CD4-positive, alpha-beta T cell treated with Interleukin-6 for 4 hours (primary cell): Measurements from ENCODE around the gene HNRNPDL.
"Not testable (repeated sequence)": the region's sequence is repeated elsewhere in the genome, so short reads cannot be mapped to it uniquely, and the experiment has no call there.

Experiments used
- DNase-seq: peaks from one replicate; pipeline ENCODE4 v3.0.0-alpha.2; 2020; ENCODE audit warnings: mixed read lengths

Gene HNRNPDL

GRCh38 chr4:82430193-82430963 lies at the start of gene HNRNPDL, which contains the start of gene ENOPH1:
HNRNPDL (minus strand) TSS chr4:82430462; CDS start chr4:82429690, 772 bp downstream.
ENOPH1 (plus strand) TSS chr4:82430590; CDS start chr4:82430830, 240 bp downstream.
- DNase-seq = peak; percentile 95

DNA sequence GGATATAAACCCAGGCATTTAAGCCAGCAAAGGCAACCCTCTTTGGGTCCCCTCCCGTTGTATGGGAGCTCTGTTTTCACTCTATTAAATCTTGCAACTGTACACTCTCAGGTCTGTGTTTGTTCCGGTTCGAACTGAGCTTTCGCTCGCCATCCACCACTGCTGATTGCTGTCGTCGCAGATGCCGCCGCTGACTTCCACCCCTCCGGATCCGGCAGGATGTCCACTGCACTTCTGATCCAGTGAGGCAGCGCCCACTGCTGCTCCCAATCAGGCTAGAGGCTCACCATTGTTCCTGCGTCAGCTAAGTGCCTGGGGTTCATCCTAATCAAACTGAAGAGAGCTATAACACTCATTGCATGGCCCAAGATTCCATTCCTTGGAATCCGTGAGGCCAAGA lies 49.3 kb upstream of the HNRNPDL start:
- DNase-seq = no peak

GRCh38 chr4:82477469-82477868 lies 47.2 kb upstream of the HNRNPDL start:
- not testable (repeated sequence) for DNase-seq

- DNase-seq = not testable (repeated sequence)
Observed at GRCh38 chr4:82475931-82476330, 45.7 kb upstream of the HNRNPDL start.

- no peak for DNase-seq
Observed at GRCh38 chr4:82473621-82474164, 43.4 kb upstream of the HNRNPDL start.

- not testable (repeated sequence) for DNase-seq
Observed at GRCh38 chr4:82473080-82473479, 42.8 kb upstream of the HNRNPDL start.

- no peak for DNase-seq
Observed at GRCh38 chr4:82469791-82470345, 39.6 kb upstream of the HNRNPDL start.

DNA sequence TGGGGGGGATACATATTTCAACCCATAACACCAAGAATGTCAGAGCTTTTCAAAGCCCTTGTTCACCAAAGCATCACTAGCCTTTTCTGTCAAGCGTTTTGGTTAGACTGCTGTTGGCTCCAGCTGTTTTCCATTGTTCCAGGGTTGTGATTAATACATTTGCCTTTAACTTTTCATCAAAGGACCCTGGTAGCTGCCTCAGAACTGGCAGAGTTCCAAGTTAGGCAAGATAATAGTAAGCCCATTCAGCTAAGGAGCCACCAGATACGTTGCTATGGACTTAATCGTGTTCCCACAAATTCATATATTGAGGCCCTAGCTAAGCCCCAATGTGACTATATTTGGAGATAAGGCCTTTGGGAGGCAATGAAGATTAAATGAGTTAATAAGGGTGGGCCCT lies 37.2 kb upstream of the HNRNPDL start:
- DNase-seq = no peak

- DNase-seq = no peak
Observed at GRCh38 chr4:82463221-82463620, 33.0 kb upstream of the HNRNPDL start.

GRCh38 chr4:82462415-82462831 lies 32.2 kb upstream of the HNRNPDL start:
- DNase-seq = peak; percentile 89

- DNase-seq = no peak
Observed at GRCh38 chr4:82461710-82462109, 31.4 kb upstream of the HNRNPDL start.

DNA sequence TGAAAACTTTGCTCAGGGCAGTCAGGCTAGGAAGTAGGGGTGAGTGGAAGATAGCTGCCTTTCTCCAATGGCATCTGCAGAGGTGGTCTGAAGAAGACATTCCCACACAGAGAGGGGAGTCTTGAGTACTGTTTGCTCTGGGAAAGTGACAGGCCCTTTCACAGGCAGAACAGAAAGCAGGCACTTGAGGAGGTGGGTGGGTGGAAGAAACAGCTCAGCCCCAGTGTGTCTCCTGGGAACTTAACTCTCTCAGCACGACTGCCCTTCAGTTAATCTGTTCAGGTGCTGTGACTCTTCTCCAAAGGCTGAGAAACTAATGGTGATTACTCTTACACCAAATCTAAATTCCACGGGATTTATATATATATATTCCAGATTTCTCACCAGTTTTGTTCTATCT lies 28.5 kb upstream of the HNRNPDL start:
- DNase-seq = no peak

DNA sequence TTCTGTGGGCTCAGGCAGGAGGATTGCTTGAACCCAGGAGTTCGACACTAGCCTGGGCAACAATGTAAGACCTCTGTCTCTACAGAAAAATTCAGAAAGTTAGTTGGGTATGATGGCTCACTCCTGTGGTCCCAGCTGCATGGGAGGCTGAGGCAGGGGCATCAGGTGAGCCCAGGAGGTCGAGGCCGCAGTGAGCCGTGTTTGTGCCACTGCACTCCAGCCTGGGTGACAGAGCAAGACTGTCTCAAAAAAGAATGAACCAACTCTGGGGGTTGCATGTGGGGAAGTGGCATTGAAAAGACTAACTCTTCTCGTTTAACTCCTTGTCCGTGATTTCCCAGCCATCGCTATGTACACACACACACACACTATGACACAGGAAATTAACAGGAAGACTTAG lies 27.0 kb upstream of the HNRNPDL start:
- no peak for DNase-seq

- DNase-seq = no peak
Observed at GRCh38 chr4:82452026-82452425, 21.8 kb upstream of the HNRNPDL start.

DNA sequence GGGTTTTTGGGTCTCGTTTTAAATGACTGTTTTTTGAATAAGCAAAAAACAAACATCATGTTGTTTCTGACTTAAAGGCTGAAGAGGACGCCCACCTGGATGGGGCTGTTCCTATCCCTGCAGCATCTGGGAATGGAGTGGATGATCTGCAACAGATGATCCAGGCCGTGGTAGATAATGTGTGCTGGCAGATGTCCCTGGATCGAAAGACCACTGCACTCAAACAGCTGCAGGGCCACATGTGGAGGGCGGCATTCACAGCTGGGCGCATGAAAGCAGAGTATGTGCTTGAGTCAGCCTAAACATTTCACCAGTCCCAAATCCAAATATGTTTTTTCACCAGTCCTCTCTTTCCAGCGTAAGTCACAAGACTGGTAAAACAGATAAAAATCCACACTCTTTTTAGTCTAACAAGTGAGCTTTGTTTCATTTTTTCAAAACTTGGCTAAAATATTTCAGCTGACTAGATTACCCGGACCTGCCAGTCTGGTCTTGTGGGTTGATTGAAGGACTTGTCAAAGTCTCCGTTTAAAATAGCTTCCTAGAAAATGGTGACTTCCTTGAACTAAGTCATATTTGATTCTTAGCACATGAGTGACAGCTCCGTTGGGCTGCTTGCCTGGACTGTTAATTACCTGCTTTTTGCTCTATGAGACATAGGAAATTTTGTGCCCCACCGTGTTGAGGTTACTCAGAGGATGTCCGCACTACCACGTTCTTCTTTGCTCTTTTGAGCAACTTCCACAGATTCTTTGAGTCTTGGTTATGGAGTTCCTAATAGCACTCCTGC lies 20.9 kb upstream of the HNRNPDL start:
- no peak for DNase-seq

GRCh38 chr4:82447886-82448285 lies 17.6 kb upstream of the HNRNPDL start:
- no peak for DNase-seq

GRCh38 chr4:82439088-82439487 lies 8.8 kb upstream of the HNRNPDL start:
- DNase-seq = no peak

- no peak for DNase-seq
Observed at GRCh38 chr4:82437285-82438005, 7.2 kb upstream of the HNRNPDL start.

DNA sequence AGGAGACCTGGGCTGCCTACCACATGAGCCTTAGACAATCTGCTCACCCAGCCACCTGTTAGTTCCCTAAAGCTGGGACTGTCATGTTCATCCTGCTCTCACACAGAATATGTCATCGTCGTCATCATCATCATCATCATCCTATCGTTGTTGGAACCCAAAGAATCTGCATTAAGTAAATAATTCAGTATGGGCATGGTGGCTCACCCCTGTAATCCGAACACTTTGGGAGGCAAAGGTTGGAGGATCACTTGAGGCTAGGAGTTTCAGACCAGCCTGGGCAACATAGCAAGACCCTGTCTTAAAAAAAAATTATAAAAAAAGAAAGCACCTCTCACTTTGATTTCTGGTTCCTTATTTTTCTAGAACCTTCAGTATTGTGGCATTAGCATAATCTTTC lies 6.5 kb upstream of the HNRNPDL start:
- no peak for DNase-seq

DNA sequence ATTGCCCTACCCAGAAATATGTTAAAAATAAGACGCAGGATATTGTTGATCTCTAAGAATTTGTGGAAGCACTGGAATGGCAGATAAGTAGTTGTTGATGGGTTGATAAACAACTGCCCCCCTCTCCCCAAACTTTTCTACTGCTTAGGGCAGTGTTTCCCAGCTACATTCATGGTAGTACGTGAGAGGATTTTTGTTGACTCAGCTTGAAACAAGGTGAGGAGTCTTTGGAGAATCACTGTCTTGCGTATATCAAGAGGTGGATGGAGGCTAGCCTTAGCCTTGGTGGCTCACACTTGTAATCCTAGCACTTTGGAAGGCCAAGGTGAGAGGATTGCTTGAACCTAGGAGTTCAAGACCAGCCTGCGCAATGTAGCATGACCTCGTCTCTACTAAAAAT lies 5.9 kb upstream of the HNRNPDL start:
- no peak for DNase-seq

- DNase-seq = no peak
Observed at GRCh38 chr4:82434949-82435348, 4.7 kb upstream of the HNRNPDL start.

- DNase-seq = no peak
Observed at GRCh38 chr4:82433791-82434190, 3.5 kb upstream of the HNRNPDL start.

GRCh38 chr4:82432596-82432995 lies 2.3 kb upstream of the HNRNPDL start:
- DNase-seq = no peak
